ENCODE results near the gene NIPBL.
"Not testable (repeated sequence)": the region's sequence is repeated elsewhere in the genome, so short reads cannot be mapped to it uniquely, and the experiment has no call there.

The NIPBL gene

GRCh38 chr5:36948041-36948440, 71.5 kb downstream of the NIPBL start:
- DNase-seq: peak; percentile 88

- DNase-seq: no peak
Observed at GRCh38 chr5:36948650-36949049, 72.1 kb downstream of the NIPBL start.

GRCh38 chr5:36949593-36949992, 73.0 kb downstream of the NIPBL start:
- no peak for DNase-seq

- DNase-seq: peak; percentile 81
Observed at GRCh38 chr5:36950586-36951457, 74.3 kb downstream of the NIPBL start.

GRCh38 chr5:36953043-36953442, 76.5 kb downstream of the NIPBL start:
- no peak for DNase-seq

GRCh38 chr5:36957953-36958537, 81.5 kb downstream of the NIPBL start:
- DNase-seq: no peak

GRCh38 chr5:36958612-36959011, 82.0 kb downstream of the NIPBL start:
- no peak for DNase-seq

- DNase-seq: no peak
Observed at GRCh38 chr5:36965179-36965578, 88.6 kb downstream of the NIPBL start.

GRCh38 chr5:36969700-36970395, 93.3 kb downstream of the NIPBL start:
- no peak for DNase-seq

- DNase-seq: no peak
Observed at GRCh38 chr5:36978196-36978595, 101.6 kb downstream of the NIPBL start.

- DNase-seq: peak; percentile 22
Observed at GRCh38 chr5:36982146-36982545, 105.6 kb downstream of the NIPBL start.

GRCh38 chr5:36985387-36985786, 108.8 kb downstream of the NIPBL start:
- DNase-seq: no peak

GRCh38 chr5:36988396-36988795, 111.8 kb downstream of the NIPBL start:
- no peak for DNase-seq

GRCh38 chr5:36998578-36998977, 122.0 kb downstream of the NIPBL start:
- no peak for DNase-seq

GRCh38 chr5:37002176-37002751, 125.7 kb downstream of the NIPBL start:
- no peak for DNase-seq

- peak; percentile 5 for DNase-seq
Observed at GRCh38 chr5:37005252-37005651, 128.7 kb downstream of the NIPBL start.

- DNase-seq: peak; percentile 27
Observed at GRCh38 chr5:37005946-37006540, 129.5 kb downstream of the NIPBL start.

GRCh38 chr5:37013181-37013580, 136.6 kb downstream of the NIPBL start:
- DNase-seq: not testable (repeated sequence)

- no peak for DNase-seq
Observed at GRCh38 chr5:37014321-37014720, 137.8 kb downstream of the NIPBL start.

- DNase-seq: peak; percentile 46
Observed at GRCh38 chr5:37015795-37016666, 139.5 kb downstream of the NIPBL start.

- DNase-seq: no peak
Observed at GRCh38 chr5:37028910-37029309, 152.3 kb downstream of the NIPBL start.

GRCh38 chr5:37029436-37029835, 152.9 kb downstream of the NIPBL start:
- peak; percentile 6 for DNase-seq
